Adrenal gland (tissue), 5 donors: Measurements from ENCODE around the gene TUBB4B.

Experiments used
- CTCF ChIP-seq, 6 experiments: fragments of 450-650 bp in 4 of 6; fragments of 200-600 bp in 2 of 6; sonication (generic) in 1 of 6; IDR thresholded peaks; 1 replicate in 5 of 6; 2 replicates in 1 of 6; pipeline versions ENCODE4 v1.5.1 to v1.8.0; 2016 to 2021; ENCODE audit warnings: antibody characterized with exemption in 6 of 6, mild to moderate bottlenecking in 2 of 6, moderate library complexity in 1 of 6
- POLR2A ChIP-seq, 2 donors: fragments of 450-650 bp; IDR thresholded peaks; one replicate each; pipeline ENCODE4 v1.6.1; 2017; ENCODE audit warnings: antibody characterized with exemption in 2 of 2, mild to moderate bottlenecking in 2 of 2, moderate library complexity in 1 of 2
- donor health status: DM: no; HTN: no; CAD: no.

DNA sequence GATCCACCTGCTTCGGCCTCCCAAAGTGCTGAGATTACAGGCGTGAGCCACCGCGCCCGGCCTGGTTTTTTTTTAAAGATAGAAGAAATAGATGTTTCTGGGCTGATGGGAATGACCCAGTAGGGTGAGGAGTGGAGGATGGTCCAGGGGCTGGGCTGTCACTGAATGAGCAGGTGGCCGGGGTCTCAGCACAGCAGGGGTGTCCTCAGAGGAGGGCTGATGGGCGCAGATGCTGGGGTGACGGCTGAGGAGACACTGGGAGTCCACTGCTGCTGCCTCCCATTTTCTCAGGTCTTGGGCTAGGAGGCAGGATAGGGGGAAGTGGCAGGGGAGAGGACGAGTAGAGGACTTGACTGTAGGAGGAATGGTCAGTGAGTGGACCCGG, 34.1 kb downstream of the TUBB4B start:
- TF ChIP-seq CTCF (IDR thresholded peaks at IDR 0.05) (no peak), POLR2A (IDR thresholded peaks at IDR 0.05) (no peak)
